ENCODE results near the gene FAM20C. TPM values are rescaled to one million over a fixed set of nuclear protein-coding genes. Genes with fewer than 3 reads are reported as not detected.

Gene FAM20C
- total RNA-seq (ENCODE audit: insufficient read depth, low replicate concordance), result 23.4 TPM

GRCh38 chr7:191981-192649 is at the start of gene FAM20C:
Gene FAM20C, plus strand, starts transcription at chr7:192571. Its CDS starts 629 bp downstream, at chr7:193200.
- DNase-seq (ENCODE audit: low spot score), result peak; percentile 91

- no peak for DNase-seq (ENCODE audit: low spot score)
Measured at GRCh38 chr7:143145-143751, 49.1 kb upstream of the FAM20C start.

GRCh38 chr7:143811-144453 is 48.4 kb upstream of the FAM20C start:
- DNase-seq (ENCODE audit: low spot score), result no peak

- DNase-seq (ENCODE audit: low spot score), result no peak
Measured at GRCh38 chr7:144454-144826, 47.9 kb upstream of the FAM20C start.

GRCh38 chr7:145863-146262 is 46.5 kb upstream of the FAM20C start:
- no peak for DNase-seq (ENCODE audit: low spot score)

GRCh38 chr7:148543-148931 is 43.8 kb upstream of the FAM20C start:
- DNase-seq (ENCODE audit: low spot score), result no peak

- DNase-seq (ENCODE audit: low spot score), result peak; percentile 100
Measured at GRCh38 chr7:148932-149790, 43.2 kb upstream of the FAM20C start.

GRCh38 chr7:149791-150636 is 42.4 kb upstream of the FAM20C start:
- DNase-seq (ENCODE audit: low spot score), result no peak

GRCh38 chr7:150811-151221 is 41.6 kb upstream of the FAM20C start:
- DNase-seq (ENCODE audit: low spot score), result peak; percentile 15

GRCh38 chr7:151346-152050 is 40.9 kb upstream of the FAM20C start:
- DNase-seq (ENCODE audit: low spot score), result no peak

GRCh38 chr7:152702-153391 is 39.5 kb upstream of the FAM20C start:
- peak; percentile 21 for DNase-seq (ENCODE audit: low spot score)

GRCh38 chr7:153604-154003 is 38.8 kb upstream of the FAM20C start:
- no peak for DNase-seq (ENCODE audit: low spot score)

GRCh38 chr7:154096-154799 is 38.1 kb upstream of the FAM20C start:
- DNase-seq (ENCODE audit: low spot score), result no peak

GRCh38 chr7:155469-155900 is 36.9 kb upstream of the FAM20C start:
- peak; percentile 65 for DNase-seq (ENCODE audit: low spot score)

GRCh38 chr7:156111-157007 is 36.0 kb upstream of the FAM20C start:
- no peak for DNase-seq (ENCODE audit: low spot score)

- no peak for DNase-seq (ENCODE audit: low spot score)
Measured at GRCh38 chr7:157008-157310, 35.4 kb upstream of the FAM20C start.

GRCh38 chr7:157771-158625 is 34.4 kb upstream of the FAM20C start:
- no peak for DNase-seq (ENCODE audit: low spot score)
